ENCODE measurements around the gene AOPEP.
A peak's percentile ranks its signal among the peaks of the same experiment; 100 is the strongest.

The AOPEP gene

DNA sequence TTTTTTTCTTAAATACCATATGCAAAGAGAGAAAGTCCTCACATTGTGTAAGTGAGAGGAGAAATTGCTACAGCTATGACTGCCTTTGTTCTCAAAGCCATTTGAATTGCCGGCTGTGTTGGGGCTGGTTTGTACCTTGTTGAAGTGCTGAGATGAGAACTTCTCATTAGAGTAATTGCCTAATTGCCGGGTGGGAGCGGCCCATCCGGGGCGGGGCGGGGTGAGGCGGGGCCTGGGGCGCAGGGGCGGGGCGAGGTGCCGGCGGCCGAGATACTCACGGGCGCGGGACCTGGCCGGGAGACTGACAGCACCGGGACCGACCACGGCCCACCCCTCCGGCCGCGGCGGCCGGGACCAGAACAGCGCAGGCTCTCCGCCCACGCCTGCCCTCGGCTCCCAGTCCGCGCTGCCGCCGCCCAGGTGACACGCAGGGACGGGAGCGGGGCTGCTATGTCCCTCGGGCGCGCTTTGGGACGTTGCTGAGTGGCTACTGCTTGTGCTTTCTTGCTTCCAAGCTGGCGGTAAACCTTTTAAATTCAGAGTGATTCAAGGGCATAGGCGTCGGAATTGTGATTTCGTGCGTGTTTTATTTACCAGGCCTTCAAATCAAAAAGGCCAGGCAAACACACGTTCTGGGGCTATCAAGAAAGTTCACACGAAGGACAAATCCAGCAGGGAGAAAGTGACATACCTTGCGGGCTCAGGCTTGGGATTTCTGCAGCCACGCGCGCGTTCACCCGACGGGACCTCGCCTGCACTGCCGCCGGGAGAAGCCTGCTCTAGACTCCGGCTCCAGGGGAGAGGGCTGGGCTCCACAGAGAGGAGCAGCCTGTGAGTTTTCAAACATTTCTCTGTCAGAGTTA is 322.0 kb downstream of the AOPEP start:
- DNase-seq, result peak; percentile 49

DNA sequence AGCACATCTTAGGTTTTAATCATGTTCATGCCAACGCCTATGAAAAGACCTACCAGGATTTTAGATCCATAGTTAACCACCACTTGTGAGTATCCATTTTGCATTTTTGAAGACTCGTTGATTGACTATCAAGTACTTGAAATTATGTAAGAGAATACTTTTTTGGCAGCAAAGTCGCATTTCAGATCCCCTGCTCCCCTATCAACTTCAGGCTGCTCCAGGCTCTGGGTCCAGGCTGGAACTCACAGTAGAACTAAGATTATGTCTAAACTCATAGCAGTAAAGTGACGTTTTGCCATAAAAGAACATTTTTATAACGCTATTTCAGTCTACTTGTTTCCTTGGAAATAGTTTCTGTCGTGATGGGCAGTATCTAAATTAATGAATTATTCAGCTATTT is 323.3 kb downstream of the AOPEP start:
- no peak for DNase-seq

- DNase-seq, result no peak
Measured at GRCh38 chr9:95053611-95054570, 327.4 kb downstream of the AOPEP start.

- no peak for DNase-seq
Measured at GRCh38 chr9:95055334-95055850, 328.9 kb downstream of the AOPEP start.

- peak; percentile 60 for DNase-seq
Measured at GRCh38 chr9:95055851-95056551, 329.5 kb downstream of the AOPEP start.

- DNase-seq, result no peak
Measured at GRCh38 chr9:95057101-95057500, 330.6 kb downstream of the AOPEP start.

DNA sequence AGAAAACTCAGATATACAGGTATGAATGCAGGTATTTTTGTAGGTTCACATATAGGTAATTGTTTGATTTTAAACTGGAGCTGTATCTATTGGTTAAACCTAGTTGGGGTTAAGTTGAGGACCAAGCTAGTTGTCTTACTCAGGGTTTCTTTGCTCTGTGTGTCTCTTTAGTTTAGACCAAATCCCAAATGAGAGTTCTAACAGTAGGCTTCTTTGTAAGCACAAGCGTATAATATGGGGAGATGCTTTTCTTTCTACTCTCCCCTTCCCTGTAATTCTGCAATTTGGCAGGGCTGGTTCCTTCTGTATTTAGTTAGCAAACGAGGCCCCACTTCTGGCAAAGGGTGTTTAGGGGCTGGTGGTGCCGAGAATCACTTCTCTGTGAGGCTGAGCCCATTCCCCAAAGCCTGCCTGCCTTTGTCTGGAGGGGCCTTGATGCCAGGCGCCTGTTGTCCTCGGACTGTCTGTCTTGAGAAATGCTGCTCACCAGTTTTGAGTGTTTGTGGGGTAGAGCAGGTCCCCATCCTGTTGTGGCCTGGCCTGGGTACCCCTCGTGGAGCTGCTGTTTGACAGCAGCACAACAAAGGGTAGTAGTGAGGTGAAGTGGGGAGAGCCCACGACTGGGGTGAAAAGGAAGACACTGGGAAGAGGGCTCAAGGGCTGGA is 331.8 kb downstream of the AOPEP start:
- no peak for DNase-seq

GRCh38 chr9:95058795-95059386 is 332.4 kb downstream of the AOPEP start:
- DNase-seq, result no peak

- DNase-seq, result no peak
Measured at GRCh38 chr9:95060234-95060633, 333.7 kb downstream of the AOPEP start.

- no peak for DNase-seq
Measured at GRCh38 chr9:95060916-95061315, 334.4 kb downstream of the AOPEP start.

GRCh38 chr9:95061916-95062595 is 335.6 kb downstream of the AOPEP start:
- DNase-seq, result no peak

- no peak for DNase-seq
Measured at GRCh38 chr9:95062596-95063065, 336.1 kb downstream of the AOPEP start.

- DNase-seq, result no peak
Measured at GRCh38 chr9:95063300-95063699, 336.8 kb downstream of the AOPEP start.

GRCh38 chr9:95065224-95065623 is 338.7 kb downstream of the AOPEP start:
- DNase-seq, result no peak

DNA sequence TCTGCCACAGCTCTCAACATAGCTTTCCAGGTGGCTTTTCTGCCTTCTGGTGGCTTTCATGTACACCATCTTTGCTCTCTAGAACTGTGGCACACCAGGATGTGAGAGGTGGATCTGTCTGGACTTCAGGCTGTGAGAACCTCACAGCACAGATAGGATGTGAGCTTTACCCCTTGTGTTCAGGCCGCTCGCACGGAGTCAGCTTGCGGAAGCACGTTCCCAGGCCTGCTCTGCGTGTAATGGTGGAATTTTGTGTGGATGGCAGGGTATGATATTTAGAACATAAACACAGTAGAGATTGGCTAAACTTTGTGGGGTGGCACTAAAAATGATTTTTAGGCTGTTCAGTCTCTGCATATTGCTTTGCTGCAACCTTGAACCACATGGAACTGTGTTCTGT is 340.6 kb downstream of the AOPEP start:
- DNase-seq, result no peak

DNA sequence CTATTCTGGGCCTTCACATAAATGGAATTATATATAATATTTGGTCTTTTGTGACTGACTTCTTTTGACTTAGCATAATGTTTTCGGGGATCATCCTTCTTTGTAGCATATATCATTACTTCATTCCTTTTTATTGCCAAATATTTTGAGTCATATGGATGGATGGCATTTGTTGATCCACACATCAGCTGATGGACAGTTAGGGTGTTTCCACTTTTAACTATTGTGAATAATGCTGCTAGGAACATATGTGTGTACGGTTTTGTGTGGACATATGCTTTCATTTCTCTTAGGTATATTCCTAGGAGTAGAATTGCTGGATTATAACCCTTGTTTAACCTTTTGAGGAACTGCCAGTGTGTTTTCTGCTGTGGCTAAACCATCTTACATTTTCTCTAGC is 341.4 kb downstream of the AOPEP start:
- DNase-seq, result no peak

DNA sequence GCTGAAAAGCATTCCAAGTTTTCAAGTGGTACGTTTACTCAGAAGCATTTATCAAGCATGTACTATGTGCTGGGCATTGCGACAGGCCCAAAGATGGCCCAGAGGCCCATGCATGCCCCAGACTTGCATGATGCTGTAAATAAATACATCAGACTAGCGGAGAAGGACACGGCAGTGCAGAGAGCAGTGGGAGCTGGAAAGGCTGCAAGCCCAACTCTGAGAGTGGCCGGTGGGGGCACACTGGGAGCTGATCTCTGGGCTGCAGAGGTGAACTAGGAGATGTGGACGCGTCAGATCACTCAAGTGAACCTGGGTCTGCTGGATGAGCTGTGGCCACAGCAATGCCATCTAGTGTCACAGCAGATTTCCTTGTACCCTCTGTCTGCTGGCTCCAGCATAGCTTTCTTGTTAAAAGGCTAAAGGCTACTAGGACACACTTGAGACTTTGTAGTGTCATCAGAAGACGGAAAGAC is 344.1 kb downstream of the AOPEP start:
- no peak for DNase-seq

- DNase-seq, result no peak
Measured at GRCh38 chr9:95071450-95071849, 345.0 kb downstream of the AOPEP start.

DNA sequence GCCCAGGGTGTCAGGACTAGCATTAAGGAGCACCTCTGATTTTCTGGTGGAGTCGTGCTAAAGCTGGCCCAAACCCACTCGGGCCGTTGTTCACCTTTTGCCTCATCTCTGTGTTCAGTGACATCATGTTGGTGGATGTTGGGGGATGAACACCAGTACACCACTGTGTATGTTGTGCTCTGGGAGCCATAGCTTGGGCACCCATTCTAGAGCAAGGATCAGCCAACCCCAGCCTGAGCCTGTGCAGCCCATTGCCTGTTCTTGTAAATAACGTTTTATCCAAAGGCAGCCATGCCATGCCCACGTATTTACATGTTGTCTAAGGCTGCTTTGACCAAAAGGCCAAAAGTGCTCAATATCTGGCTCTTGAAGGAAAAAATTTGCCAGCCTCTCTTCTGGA is 345.4 kb downstream of the AOPEP start:
- DNase-seq, result no peak

DNA sequence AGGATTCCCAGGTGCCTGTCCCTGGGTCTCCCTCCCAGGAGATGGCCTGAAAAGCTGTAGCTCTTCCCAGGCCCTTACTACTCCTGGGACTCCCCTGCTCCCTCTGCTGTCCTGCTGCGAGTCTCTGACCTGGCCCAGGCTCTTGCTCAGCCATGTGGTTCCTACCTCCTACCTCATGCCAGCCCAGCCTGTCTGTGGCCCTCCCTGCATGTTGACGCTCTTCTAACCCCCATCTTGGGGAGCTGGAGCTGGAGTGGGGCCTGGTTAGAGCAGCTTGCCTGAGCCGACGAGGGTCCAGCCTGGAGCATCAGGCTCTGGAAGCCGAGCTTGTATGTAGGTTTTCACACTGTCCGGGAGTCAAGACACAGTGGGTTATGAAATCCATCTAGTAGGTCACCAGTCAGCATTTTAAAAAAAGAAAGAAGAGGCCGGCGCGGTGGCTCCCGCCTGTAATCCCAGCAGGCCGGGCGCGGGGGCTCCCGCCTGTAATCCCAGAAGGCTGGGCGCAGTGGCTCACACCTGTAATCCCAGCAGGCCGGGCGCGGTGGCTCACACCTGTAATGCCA is 346.6 kb downstream of the AOPEP start:
- no peak for DNase-seq

- DNase-seq, result no peak
Measured at GRCh38 chr9:95073918-95074317, 347.4 kb downstream of the AOPEP start.

All from NCI-H2029 (cell line).